ENCODE measurements around the gene PRG3.

Gene PRG3

GRCh38 chr11:57353852-57354251 is 27.1 kb downstream of the PRG3 start:
- TF ChIP-seq TAF1 (IDR thresholded peaks at IDR 0.05; ENCODE audit: borderline replicate concordance, low read depth, low read length) (no peak), POLR2A (IDR thresholded peaks at IDR 0.05; ENCODE audit: low read depth, low read length) (no peak), POLR2AphosphoS5 (IDR thresholded peaks at IDR 0.05; ENCODE audit: low read depth, low read length) (no peak)
- no peak for DNase-seq (ENCODE audit: insufficient read length)
- FAIRE-seq = no peak

GRCh38 chr11:57353446-57353845 is 27.5 kb downstream of the PRG3 start:
- FAIRE-seq (no peak), DNase-seq (ENCODE audit: insufficient read length) (no peak)
- TF ChIP-seq TAF1 (IDR thresholded peaks at IDR 0.05; ENCODE audit: borderline replicate concordance, low read depth, low read length) (no peak), POLR2AphosphoS5 (IDR thresholded peaks at IDR 0.05; ENCODE audit: low read depth, low read length) (no peak), POLR2A (IDR thresholded peaks at IDR 0.05; ENCODE audit: low read depth, low read length) (no peak)

- no peak for TF ChIP-seq POLR2AphosphoS5 (IDR thresholded peaks at IDR 0.05; ENCODE audit: low read depth, low read length)
- FAIRE-seq = no peak
Observed at GRCh38 chr11:57353036-57353435, 27.9 kb downstream of the PRG3 start.

GRCh38 chr11:57349491-57350274 is 31.3 kb downstream of the PRG3 start:
- DNase-seq (ENCODE audit: insufficient read length) (peak; percentile 66), FAIRE-seq (peak; percentile 80)
- TF ChIP-seq TAF1 (IDR thresholded peaks at IDR 0.05; ENCODE audit: borderline replicate concordance, low read depth, low read length) = no peak
- TF ChIP-seq POLR2A (IDR thresholded peaks at IDR 0.05; ENCODE audit: low read depth, low read length) = no peak
- TF ChIP-seq POLR2AphosphoS5 (IDR thresholded peaks at IDR 0.05; ENCODE audit: low read depth, low read length) = no peak

More at GRCh38 chr11:57353036-57353435, 27.9 kb downstream of the PRG3 start:
- DNase-seq (ENCODE audit: insufficient read length) = no peak

- FAIRE-seq = no peak
- DNase-seq (ENCODE audit: insufficient read length) = no peak
Observed at GRCh38 chr11:57348636-57349313, 32.2 kb downstream of the PRG3 start.

GRCh38 chr11:57348052-57348451 is 32.9 kb downstream of the PRG3 start:
- no peak for DNase-seq (ENCODE audit: insufficient read length)
- no peak for TF ChIP-seq TAF1 (IDR thresholded peaks at IDR 0.05; ENCODE audit: borderline replicate concordance, low read depth, low read length)
- TF ChIP-seq POLR2AphosphoS5 (IDR thresholded peaks at IDR 0.05; ENCODE audit: low read depth, low read length) = no peak
- TF ChIP-seq POLR2A (IDR thresholded peaks at IDR 0.05; ENCODE audit: low read depth, low read length) = no peak
- no peak for FAIRE-seq

More at GRCh38 chr11:57348636-57349313, 32.2 kb downstream of the PRG3 start:
- TF ChIP-seq POLR2AphosphoS5 (IDR thresholded peaks at IDR 0.05; ENCODE audit: low read depth, low read length) (no peak), POLR2A (IDR thresholded peaks at IDR 0.05; ENCODE audit: low read depth, low read length) (no peak), TAF1 (IDR thresholded peaks at IDR 0.05; ENCODE audit: borderline replicate concordance, low read depth, low read length) (no peak)

- FAIRE-seq = no peak
- no peak for DNase-seq (ENCODE audit: insufficient read length)
- TF ChIP-seq TAF1 (IDR thresholded peaks at IDR 0.05; ENCODE audit: borderline replicate concordance, low read depth, low read length) (no peak), POLR2A (IDR thresholded peaks at IDR 0.05; ENCODE audit: low read depth, low read length) (no peak), POLR2AphosphoS5 (IDR thresholded peaks at IDR 0.05; ENCODE audit: low read depth, low read length) (no peak)
Observed at GRCh38 chr11:57347336-57347735, 33.6 kb downstream of the PRG3 start.

GRCh38 chr11:57345555-57346211 is 35.3 kb downstream of the PRG3 start:
- TF ChIP-seq POLR2A (IDR thresholded peaks at IDR 0.05; ENCODE audit: low read depth, low read length) = no peak
- no peak for TF ChIP-seq TAF1 (IDR thresholded peaks at IDR 0.05; ENCODE audit: borderline replicate concordance, low read depth, low read length)
- no peak for TF ChIP-seq POLR2AphosphoS5 (IDR thresholded peaks at IDR 0.05; ENCODE audit: low read depth, low read length)
- FAIRE-seq (peak; percentile 97), DNase-seq (ENCODE audit: insufficient read length) (peak; percentile 59)

- TF ChIP-seq TAF1 (IDR thresholded peaks at IDR 0.05; ENCODE audit: borderline replicate concordance, low read depth, low read length) (no peak), POLR2A (IDR thresholded peaks at IDR 0.05; ENCODE audit: low read depth, low read length) (no peak), POLR2AphosphoS5 (IDR thresholded peaks at IDR 0.05; ENCODE audit: low read depth, low read length) (no peak)
- DNase-seq (ENCODE audit: insufficient read length) (no peak), FAIRE-seq (no peak)
Observed at GRCh38 chr11:57344826-57345225, 36.1 kb downstream of the PRG3 start.

GRCh38 chr11:57343825-57344224 is 37.1 kb downstream of the PRG3 start:
- FAIRE-seq (peak; percentile 50), DNase-seq (ENCODE audit: insufficient read length) (no peak)
- TF ChIP-seq POLR2AphosphoS5 (IDR thresholded peaks at IDR 0.05; ENCODE audit: low read depth, low read length) (no peak), TAF1 (IDR thresholded peaks at IDR 0.05; ENCODE audit: borderline replicate concordance, low read depth, low read length) (no peak), POLR2A (IDR thresholded peaks at IDR 0.05; ENCODE audit: low read depth, low read length) (no peak)

GRCh38 chr11:57342702-57343101 is 38.2 kb downstream of the PRG3 start:
- TF ChIP-seq TAF1 (IDR thresholded peaks at IDR 0.05; ENCODE audit: borderline replicate concordance, low read depth, low read length) = no peak
- TF ChIP-seq POLR2AphosphoS5 (IDR thresholded peaks at IDR 0.05; ENCODE audit: low read depth, low read length) = no peak
- no peak for TF ChIP-seq POLR2A (IDR thresholded peaks at IDR 0.05; ENCODE audit: low read depth, low read length)
- DNase-seq (ENCODE audit: insufficient read length) = no peak
- FAIRE-seq = no peak

Data from GM12892 (cell line).